Hepatic stellate cell (primary cell): ENCODE results near the gene RCOR3.
"Not testable (repeated sequence)": the region's sequence is repeated elsewhere in the genome, so short reads cannot be mapped to it uniquely, and the experiment has no call there.

Source experiments
- DNase-seq: peaks from one replicate; pipeline ENCODE4 v3.0.0; 2011; ENCODE audit warnings: low spot score

RCOR3 gene

DNA sequence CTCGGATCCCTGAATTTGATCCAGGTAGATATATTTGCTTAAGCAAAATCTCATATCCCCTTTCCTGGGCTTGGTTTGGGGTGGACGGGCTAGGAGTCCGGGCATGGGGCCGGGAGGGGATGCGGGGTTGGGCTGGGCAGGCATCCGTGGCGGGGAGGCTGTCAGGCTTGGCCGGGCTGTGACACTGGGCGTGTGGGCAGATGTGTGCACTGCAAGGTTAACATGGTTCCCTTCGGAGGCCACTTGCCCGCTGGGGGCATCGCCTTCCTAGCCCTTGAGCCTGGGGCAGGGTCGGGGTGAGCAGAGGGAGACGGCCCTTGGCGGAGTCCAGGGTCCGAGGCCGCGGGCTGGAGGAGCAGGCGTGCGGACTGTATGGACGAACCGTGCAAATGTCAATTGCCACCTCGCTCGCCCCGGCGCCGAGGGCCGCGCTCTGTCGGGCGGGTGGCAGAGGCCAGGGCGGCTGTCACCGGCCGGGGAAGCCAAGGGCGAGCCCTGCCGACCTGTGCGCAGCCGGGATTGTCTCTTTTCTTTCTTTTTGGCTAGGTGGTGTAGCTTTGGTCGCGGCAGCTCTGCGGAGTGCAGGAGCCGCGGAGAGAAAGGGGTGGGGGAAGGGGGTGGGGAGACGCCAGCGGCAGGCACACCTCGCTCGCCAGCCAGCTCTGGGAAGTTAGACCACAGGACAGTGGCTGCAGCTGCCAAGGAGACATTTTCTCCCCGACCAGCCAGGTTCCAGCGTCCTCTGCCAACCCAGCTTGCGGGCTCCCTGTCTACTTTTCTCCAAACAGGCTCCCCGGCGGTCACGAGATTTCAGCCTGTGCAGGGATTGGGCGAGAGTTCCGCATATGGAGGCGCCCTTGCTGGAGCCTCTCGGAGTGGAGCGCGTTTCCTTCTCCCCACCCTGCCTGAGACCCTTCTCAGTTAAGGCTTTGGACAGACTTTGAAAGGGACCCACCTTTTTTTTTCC is 1.3 kb downstream of the RCOR3 start:
- DNase-seq, result peak; percentile 82

DNA sequence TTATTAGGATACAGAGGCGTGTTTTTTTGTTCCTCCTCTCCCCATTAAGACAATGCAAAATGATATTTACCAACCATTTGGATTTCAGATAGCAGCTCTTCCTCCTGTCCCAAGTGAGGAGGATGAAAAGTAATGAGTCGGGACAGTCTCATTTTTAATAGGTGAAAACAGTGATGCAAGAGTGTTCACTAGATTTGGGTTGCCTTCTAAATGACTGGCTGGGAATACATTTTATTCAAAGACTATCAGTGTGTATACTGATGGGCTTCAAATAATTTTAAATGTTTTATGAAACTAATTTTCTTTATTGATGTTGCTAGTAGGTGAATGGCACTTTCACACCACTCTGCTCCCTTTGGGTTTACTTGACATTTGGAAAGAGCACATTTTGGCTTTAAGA is 2.1 kb downstream of the RCOR3 start:
- DNase-seq, result no peak

DNA sequence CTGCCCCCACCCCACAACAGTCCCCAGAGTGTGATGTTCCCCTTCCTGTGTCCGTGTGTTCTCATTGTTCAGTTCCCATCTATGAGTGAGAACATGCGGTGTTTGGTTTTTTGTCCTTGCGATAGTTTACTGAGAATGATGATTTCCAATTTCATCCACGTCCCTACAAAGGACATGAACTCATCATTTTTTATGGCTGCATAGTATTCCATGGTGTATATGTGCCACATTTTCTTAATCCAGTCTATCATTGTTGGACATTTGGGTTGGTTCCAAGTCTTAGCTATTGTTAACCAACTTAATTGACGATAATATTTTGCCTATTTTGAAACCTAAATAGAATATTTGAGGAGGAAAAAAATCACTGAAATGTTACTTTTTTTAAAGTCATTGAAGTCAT is 3.9 kb downstream of the RCOR3 start:
- DNase-seq, result not testable (repeated sequence)

DNA sequence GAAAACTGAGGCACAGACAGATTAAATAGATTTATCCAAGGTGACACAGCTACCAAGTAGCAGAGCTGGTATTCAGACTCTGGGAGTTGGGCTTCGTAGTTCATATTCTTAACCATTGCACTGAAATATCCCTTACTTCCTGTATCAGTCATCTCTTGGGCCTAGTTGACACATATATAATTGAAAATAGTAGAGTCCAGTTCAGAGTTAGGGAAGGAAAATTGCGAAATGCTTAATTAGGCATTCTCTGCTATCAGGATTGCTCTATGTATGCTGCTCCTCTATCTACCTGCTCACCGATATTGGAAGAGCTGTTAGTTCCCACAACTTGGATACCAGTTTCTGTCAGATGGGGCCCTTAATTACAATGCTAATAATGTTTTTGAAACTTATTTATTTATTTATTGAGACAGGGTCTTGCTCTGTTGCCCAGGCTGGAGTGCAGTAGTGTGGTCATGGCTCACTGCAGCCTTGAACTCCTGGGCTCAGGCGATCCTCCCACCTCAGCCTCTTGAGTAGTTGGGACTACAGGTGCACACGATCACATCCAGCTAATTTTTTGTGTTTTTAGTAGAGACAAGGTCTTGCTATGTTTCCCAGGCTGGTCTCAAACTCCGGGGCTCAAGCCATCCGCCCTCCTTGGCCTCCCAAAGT is 8.2 kb downstream of the RCOR3 start:
- DNase-seq, result no peak

DNA sequence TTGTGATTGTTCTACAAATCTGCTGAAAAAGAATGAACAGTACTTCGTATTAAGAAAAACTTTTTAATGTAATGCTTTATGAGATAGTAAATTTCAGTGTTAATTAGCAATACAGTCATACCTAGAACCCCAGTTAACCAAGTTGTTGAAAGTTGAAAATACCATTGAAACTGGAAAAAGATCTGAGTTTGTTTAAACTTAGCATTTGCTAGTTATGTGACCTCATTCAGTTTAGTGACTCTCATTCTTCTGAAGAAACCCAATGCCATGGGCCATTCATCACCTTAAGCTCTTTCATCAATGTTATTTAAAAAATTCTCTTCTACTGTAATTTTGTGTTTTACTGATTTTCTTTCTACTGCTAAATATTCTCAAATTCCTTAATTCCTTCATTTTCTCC is 20.2 kb downstream of the RCOR3 start:
- no peak for DNase-seq

DNA sequence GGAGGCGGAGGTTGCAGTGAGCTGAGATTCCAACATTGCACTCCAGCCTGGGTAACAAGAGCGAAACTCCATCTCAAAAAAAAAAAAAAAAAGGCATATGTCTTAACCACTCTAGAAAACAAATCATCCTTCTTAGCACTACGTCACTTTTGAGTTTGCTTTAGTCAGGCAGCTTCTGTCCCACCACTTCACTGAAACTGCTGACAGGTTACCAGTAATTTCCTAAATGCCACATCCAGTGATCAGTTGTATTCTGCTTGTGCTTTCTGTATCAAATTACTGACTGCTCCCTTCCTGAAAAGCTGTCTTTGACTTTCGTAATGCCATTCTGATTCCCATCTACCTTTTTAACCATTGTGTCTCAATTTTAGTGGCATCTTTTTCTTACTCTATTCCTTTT is 21.7 kb downstream of the RCOR3 start:
- DNase-seq, result no peak

DNA sequence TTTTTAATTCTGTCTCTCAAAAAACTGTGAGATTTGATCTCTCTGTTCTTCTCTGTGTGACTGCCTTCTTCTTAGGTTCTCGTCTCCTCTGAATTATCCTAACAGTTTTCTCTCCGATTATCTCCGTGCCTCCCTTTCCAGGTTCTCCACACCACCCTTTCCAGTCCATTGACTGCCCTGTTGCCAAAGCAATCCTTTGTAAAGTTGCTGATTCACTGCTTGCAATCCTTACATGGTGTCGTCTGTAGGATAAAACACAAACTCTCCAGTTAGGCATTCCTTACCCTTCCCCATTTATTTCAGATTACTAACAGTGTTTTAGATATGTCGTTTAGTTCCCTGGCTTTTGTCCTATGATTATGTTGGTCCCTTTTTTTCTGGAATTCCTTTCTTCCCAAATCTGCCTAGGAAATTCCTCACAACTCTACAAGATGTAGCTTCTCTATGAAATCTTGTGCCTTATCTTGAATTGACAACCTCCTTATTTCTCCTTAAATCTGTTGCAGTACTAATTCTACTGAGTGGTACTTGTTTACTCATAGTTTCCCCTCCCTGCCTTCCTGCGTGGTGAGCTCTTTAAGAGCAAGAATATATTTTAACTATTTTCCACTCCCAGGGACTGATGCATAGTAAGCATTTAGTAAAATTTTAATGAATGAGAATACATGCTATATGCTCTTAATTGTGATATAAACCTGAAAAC is 22.3 kb downstream of the RCOR3 start:
- no peak for DNase-seq

DNA sequence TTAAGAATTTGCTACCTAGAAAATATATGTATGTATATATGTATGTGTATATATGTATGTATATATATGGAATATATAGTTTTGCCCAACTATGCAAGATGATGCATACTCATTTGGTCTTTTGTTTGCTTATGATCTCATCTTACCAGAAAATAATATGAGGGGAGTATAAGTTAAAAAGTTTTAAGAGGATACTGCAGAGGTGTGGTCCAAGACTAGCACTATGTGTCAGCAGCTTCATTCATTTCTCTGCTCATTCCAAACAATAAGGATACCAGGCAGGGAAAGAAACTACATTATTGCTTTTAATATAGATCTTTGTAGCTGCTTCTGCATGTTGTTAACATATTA is 22.8 kb downstream of the RCOR3 start:
- no peak for DNase-seq

DNA sequence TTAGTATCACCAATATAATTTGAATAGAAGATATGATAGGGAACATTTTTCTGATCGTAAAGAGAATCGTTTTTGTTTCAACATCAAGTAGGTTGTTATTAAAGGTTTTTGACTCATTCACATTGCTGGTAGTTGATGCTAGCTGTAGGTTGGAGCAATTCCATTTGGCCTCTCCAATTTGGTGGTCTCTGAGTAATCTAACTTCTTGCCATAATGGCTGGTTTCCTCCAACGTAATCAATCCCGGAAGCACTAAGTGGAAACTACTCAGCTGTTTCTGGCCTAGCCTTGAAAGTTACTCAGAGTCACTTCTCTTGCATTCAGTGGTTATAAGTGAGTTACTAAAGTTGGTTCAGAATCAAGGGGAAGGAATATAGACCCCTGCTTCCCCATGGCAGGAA is 26.0 kb downstream of the RCOR3 start:
- DNase-seq, result no peak

DNA sequence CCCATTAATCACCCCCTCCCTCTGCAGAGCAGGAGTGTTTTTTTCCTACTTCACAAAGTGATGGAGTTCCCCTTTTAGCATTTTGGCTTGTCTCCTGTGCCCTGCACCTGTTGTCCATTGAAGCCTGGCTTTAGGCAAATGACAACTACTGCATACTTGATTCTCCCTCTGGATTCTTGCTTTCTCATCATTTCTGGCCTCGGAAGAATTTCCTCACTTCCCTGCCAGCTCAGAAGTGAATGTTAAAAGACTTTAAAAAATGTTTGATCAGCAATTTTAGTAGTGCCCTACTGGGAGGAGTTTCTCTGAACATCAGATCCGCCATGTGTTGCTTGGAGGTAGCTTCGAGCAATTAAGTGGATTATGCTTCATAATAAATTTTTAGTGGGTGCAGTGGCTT is 28.1 kb downstream of the RCOR3 start:
- no peak for DNase-seq

DNA sequence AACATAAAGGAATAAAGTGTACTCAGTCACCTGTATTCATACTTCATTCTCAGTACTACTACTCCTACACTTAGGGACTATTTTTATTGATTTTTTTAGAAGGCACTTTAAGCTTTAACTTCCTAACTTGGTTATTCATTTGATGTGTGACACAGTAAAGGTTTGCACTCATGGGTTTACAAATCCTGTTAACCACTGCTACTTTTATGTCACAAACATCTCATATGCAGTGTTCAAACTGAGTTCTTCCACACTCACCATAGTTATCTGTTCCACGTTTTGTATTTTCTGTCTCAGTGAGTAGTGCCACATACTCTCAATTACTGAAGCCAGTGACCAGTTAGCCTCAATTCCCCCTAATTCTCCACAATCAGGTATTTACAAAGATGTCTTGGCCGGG is 33.2 kb downstream of the RCOR3 start:
- no peak for DNase-seq

DNA sequence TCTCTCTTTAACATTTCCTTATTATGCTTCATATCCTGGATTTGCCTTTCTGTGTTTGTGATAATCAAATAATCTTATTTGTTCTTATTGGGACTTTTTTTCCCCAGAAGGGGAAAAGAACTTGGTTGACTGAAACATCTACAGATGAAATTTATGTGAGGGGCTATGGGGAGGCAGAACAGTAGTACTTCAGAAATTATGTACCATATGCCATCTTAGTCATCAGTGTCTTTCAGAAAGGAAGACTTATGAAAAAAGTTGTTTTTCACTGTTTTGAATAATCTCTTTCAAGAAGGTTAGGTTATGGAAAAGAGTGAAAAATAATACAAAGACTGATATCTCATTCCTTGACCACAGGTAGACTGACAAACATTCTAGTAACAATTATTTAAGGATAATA is 37.2 kb downstream of the RCOR3 start:
- DNase-seq, result no peak

DNA sequence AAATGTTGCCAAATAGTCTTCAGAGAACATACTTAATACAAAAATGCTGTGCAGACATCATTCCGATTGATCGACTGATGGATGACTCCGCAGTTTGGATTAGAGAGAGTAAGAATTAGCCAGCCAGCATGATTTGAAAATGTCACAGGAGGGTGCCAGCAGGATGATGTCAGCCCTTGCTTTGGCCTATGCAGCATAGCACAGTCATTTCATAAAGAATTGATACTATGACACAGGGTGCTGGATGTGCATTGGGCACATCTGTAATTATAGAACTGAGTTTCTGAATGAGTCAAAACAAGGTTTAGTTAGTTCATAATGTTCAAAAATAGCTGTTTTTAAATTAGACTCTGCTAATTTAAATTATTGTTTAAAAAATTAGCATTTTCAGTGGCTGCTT is 45.9 kb downstream of the RCOR3 start:
- DNase-seq, result peak; percentile 19

DNA sequence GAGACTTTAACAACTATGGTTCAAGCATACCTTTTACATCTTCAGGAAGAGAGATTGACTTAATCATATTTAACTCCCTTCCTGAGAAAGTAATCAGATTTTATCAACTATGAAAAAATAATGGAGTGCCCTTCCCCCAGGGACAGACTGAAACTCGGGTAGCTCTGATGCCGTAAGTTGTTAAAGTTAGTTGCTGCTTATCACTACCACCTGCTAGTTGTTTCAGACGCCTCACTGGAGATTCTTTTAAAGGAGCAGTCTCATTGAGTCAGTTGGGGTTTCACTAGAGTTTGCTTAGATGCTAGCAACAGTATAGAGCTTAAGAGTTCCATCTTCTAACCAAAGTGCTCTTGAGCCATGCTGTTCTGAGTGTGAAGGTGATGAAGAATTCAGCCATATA is 50.5 kb downstream of the RCOR3 start:
- no peak for DNase-seq

DNA sequence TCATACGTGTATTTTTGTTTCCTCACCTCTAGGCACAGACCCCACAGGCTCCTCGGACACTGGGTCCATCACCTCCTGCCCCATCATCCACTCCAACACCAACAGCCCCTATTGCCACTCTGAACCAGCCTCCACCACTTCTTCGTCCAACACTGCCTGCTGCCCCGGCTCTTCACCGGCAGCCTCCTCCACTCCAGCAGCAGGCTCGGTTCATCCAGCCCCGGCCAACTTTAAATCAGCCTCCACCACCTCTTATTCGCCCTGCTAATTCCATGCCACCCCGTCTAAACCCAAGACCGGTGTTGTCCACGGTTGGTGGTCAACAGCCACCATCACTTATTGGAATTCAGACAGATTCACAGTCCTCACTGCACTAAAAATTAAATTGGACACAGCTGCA is 54.2 kb downstream of the RCOR3 start:
- DNase-seq, result no peak

DNA sequence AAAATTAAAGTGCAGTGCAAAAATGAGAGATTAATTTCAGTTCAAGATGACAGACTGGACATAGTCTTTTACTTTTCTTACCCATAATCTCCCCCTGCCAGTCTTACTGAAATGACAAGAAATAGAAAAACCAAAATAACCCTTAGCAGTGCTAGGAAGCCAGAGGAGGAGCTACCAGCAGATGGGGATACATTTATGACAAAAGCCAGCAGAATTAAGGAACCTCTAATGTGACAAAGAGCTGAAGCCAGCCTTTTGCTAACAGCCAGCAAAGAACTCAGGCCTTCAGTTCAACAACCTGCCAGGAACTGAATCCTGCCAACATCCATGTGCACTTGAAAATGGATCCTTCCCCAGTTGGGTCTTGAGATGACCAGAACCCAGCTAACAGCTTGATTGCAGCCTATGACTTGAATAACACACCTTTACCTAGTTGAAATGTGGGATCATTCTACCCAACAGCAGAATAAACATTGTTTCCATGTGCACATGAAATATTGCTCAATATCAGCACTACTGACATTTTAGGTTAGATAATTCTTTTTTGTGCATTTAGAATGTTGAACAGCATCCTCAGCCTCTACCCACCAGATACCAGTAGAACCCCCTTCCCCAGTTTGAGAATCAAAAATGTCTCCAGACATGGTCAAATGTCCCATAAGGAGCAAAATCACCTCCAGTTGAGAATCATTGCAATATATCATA is 59.6 kb downstream of the RCOR3 start:
- DNase-seq, result no peak

DNA sequence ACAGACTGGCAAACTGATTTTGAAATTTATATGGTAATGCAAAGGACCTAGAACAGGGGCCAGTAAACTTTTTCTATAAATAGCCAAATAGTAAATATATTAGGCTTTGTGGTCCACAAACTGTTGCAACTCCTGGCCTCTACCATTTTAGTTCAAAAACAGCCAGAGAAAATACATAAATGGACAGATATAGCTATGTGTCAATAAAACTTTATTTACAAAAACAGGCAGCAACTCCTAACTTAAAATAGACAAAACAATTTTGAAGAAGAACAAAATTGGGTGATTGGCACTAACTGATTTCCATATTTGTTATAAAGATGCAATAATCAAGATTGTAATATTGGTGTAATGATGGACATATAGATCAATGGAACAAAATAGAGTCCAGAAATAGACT is 60.7 kb downstream of the RCOR3 start:
- DNase-seq, result no peak

DNA sequence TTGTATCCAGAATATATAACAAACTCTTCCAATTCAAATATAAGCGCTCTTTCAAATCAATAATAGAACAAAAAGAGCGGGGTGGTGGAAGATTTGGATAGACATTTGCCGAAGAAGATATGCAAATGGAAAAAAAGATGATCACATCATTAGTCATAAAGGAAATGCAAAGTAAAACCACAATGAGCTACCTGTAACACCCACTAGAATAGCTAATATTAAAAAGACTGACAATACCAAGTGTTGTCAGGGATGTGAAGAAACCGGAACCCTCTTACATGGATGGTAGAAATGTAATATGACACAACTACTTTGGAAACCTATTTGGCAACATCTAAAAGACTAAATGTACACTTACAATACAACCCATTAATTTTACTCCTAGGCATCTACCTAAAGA is 61.8 kb downstream of the RCOR3 start:
- DNase-seq, result no peak

DNA sequence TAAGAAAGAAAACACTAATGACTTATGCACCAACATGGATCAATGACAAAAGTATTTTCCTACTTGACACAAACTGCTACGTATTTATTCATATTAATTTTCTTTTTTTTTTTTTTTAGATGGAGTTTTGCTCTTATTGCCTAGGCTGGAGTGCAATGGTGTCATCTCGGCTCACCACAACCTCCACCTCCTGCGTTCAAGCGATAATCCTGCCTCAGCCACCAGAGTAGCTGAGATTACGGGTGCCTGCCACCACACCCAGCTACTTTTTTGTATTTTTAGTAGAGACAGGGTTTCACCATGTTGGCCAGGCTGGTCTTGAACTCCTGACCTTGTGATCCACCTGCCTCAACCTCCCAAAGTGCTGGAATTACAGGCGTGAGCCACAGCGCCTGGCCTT is 62.5 kb downstream of the RCOR3 start:
- DNase-seq, result not testable (repeated sequence)

DNA sequence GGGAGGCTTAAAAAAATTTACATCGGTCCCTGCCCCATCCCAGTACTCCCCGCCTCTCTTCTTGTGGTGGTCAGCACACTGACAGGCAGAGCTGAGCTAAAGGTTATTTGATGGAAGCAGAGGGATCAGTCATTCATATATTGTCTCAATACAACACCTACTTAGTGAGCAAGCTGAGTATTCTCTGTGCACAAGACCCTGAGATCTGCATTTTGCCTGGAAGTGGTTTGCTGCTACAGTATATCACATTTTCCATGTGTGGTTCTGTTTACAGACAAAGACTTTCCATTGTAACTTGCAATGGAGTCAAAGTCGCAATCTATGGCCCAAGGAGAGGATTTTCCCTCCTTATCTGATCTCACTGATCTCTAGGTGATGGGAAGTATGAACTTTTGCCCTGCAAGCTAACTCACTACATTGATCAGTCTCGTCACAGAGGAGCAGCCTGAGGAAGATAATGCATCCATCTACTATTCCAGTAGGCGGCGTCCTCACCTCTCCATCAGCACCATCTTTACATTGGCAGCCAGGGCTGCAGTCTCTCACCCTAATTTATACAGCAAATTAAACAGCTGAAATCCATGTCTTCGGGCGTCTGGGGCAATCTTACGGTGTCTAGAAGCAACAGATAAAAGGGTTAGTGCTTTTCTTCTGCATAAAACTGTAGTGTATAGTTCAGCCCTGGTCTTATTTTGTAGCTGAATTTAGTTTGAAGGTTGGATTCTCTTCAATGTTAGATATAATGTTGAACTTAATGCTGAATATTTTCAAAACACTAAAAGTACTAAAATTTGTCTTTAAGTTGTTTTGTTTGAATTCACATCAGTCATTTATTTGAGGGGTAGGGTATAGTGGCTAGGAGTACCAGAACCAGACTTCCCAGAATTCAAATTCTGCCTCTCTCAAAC is 64.2 kb downstream of the RCOR3 start:
- peak; percentile 64 for DNase-seq
